GM12878 (cell line): Measurements from ENCODE around the gene MRPL38.

ENCODE experiments used
- ESRRA ChIP-seq: IDR thresholded peaks from 2 replicates; pipeline ENCODE4 v1.6.1; 2012; ENCODE audit warnings: mild to moderate bottlenecking, low read length, improper control_type of control experiment
- EZH2 ChIP-seq: IDR thresholded peaks from 2 replicates; pipeline ENCODE4 v1.6.1; 2012; ENCODE audit warnings: low read depth, mild to moderate bottlenecking, control low read depth, inconsistent platforms, low read length, borderline replicate concordance; ENCODE audit not compliant: control insufficient read depth
- JUNB ChIP-seq: IDR thresholded peaks from 2 replicates; pipeline ENCODE4 v1.6.1; 2016; ENCODE audit warnings: antibody characterized with exemption, mild to moderate bottlenecking
- NR2F1 ChIP-seq: fragments of 450-650 bp; conservative IDR thresholded peaks from 2 replicates; pipeline ENCODE4 v1.6.1; 2017; ENCODE audit warnings: mild to moderate bottlenecking
- NRF1 ChIP-seq: conservative IDR thresholded peaks from 2 replicates; pipeline ENCODE4 v1.6.1; 2011; ENCODE audit warnings: mild to moderate bottlenecking, low read depth, low read length, improper control_type of control experiment
- POLR2A ChIP-seq: IDR thresholded peaks from 2 replicates; pipeline ENCODE4 v1.6.1; 2011; ENCODE audit warnings: low read depth, mild to moderate bottlenecking, low read length
- ZZZ3 ChIP-seq: IDR thresholded peaks from 2 replicates; pipeline ENCODE4 v1.6.1; 2011; ENCODE audit warnings: low read depth; ENCODE audit not compliant: control insufficient read depth, insufficient read length
- TF ChIP-seq, protein P1 (sequence below): IDR thresholded peaks from 2 replicates; pipeline ENCODE4 v1.6.1; 2012; ENCODE audit warnings: mild to moderate bottlenecking, low read depth, low read length
- TF ChIP-seq, protein P2 (sequence below), 3 experiments: IDR thresholded peaks in 2 of 3; conservative IDR thresholded peaks in 1 of 3; 2 replicates each; pipeline ENCODE4 v1.5.1; 2011; ENCODE audit warnings: low read depth in 3 of 3, low read length in 3 of 3, mild to moderate bottlenecking in 3 of 3, control low read depth in 2 of 3, moderate library complexity in 2 of 3, inconsistent platforms in 1 of 3, mixed read lengths in 1 of 3; ENCODE audit not compliant: control insufficient read depth in 2 of 3, insufficient read depth in 1 of 3; ENCODE audit errors: extremely low read depth in 1 of 3

DNA sequence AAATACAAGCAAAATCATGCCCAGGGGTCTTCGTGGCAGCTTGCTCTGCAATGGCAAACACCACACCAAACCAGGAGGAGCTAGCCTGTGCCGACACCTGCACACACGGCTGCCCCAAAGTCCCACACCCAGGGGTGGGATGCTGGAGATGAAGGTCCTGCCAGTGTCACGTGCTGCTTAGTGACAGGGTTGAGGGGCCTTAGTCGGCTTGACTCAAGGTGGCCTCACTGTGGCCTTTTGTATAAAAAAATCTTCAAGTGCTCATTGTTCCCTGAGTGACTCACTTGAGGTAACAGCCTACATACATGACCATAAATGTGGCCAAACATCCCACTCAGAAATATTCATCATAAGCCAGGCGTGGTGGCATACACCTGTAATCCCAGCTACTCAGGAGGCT is 15.2 kb downstream of the MRPL38 start:
- no peak for TF ChIP-seq POLR2A
- no peak for TF ChIP-seq ZZZ3
- TF ChIP-seq, protein P1, sequence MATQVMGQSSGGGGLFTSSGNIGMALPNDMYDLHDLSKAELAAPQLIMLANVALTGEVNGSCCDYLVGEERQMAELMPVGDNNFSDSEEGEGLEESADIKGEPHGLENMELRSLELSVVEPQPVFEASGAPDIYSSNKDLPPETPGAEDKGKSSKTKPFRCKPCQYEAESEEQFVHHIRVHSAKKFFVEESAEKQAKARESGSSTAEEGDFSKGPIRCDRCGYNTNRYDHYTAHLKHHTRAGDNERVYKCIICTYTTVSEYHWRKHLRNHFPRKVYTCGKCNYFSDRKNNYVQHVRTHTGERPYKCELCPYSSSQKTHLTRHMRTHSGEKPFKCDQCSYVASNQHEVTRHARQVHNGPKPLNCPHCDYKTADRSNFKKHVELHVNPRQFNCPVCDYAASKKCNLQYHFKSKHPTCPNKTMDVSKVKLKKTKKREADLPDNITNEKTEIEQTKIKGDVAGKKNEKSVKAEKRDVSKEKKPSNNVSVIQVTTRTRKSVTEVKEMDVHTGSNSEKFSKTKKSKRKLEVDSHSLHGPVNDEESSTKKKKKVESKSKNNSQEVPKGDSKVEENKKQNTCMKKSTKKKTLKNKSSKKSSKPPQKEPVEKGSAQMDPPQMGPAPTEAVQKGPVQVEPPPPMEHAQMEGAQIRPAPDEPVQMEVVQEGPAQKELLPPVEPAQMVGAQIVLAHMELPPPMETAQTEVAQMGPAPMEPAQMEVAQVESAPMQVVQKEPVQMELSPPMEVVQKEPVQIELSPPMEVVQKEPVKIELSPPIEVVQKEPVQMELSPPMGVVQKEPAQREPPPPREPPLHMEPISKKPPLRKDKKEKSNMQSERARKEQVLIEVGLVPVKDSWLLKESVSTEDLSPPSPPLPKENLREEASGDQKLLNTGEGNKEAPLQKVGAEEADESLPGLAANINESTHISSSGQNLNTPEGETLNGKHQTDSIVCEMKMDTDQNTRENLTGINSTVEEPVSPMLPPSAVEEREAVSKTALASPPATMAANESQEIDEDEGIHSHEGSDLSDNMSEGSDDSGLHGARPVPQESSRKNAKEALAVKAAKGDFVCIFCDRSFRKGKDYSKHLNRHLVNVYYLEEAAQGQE = no peak
- TF ChIP-seq, protein P2, sequence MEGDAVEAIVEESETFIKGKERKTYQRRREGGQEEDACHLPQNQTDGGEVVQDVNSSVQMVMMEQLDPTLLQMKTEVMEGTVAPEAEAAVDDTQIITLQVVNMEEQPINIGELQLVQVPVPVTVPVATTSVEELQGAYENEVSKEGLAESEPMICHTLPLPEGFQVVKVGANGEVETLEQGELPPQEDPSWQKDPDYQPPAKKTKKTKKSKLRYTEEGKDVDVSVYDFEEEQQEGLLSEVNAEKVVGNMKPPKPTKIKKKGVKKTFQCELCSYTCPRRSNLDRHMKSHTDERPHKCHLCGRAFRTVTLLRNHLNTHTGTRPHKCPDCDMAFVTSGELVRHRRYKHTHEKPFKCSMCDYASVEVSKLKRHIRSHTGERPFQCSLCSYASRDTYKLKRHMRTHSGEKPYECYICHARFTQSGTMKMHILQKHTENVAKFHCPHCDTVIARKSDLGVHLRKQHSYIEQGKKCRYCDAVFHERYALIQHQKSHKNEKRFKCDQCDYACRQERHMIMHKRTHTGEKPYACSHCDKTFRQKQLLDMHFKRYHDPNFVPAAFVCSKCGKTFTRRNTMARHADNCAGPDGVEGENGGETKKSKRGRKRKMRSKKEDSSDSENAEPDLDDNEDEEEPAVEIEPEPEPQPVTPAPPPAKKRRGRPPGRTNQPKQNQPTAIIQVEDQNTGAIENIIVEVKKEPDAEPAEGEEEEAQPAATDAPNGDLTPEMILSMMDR (IDR thresholded peaks at IDR 0.05 in 2 of 3, conservative IDR thresholded peaks at IDR 0.05 in 1 of 3; ENCODE audit: control insufficient read depth in 2 of 3, extremely low read depth in 1 of 3, insufficient read depth in 1 of 3, low read depth in 3 of 3, low read length in 3 of 3) = no peak
- no peak for TF ChIP-seq EZH2
- no peak for TF ChIP-seq NRF1
- TF ChIP-seq JUNB = no peak
- no peak for TF ChIP-seq ESRRA
- no peak for TF ChIP-seq NR2F1
